GF-D8 (cell line): Measurements from ENCODE around the gene CFL2.

Experiments
- DNase-seq: peaks from one replicate; lab custom pipeline; 2025; lab: John Stamatoyannopoulos, UW

CFL2 gene

GRCh38 chr14:34676516-34677211 lies 37.7 kb downstream of the CFL2 start:
- DNase-seq: no peak

GRCh38 chr14:34673702-34674101 lies 40.7 kb downstream of the CFL2 start:
- DNase-seq: no peak

GRCh38 chr14:34671716-34672115 lies 42.7 kb downstream of the CFL2 start:
- no peak for DNase-seq

- DNase-seq: no peak
Measured at GRCh38 chr14:34668111-34668510, 46.3 kb downstream of the CFL2 start.

- DNase-seq: no peak
Measured at GRCh38 chr14:34667007-34667406, 47.4 kb downstream of the CFL2 start.

GRCh38 chr14:34665785-34666435 lies 48.5 kb downstream of the CFL2 start:
- DNase-seq: no peak

GRCh38 chr14:34662561-34663088 lies 51.8 kb downstream of the CFL2 start:
- no peak for DNase-seq

GRCh38 chr14:34660796-34661195 lies 53.6 kb downstream of the CFL2 start:
- DNase-seq: no peak
